ENCODE results near the gene FBXO24.

DNA sequence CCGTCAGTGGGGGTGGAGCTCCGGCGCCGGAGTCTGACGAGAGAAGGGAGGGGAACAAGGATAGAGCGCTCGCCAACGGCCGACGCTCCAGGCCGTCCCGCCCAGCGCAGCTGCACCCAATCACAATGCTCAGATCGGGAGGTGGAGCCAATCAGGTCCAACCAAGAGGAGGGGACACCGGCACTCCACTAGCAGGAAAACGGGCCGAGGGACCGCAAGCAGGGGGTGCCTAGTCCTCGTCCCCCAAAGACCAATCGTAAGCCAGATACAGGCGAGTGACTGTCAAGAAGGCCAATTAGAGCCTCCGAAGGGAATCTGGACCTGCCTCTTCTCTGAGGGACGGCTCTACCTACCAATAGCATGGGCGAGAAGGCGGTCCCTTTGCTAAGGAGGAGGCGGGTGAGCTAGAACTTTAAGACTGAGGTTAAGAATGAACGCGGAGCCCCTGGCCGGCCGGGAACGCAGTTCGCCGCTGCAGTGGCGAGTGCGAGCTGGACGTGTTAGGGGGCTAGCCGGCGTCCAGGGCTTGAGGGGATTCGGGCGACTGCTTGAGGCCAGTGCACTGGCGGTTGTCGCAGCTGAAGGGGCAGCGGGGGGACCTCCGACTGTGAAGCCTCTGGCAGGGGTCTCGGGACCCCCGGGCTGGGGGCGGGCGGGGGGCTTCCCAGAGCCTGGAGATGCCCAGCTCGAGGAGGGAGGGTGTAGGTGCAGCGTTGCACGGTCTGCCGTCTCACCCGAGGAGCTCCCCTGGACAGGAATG lies at the start of gene FBXO24:
- TF ChIP-seq, protein P1, sequence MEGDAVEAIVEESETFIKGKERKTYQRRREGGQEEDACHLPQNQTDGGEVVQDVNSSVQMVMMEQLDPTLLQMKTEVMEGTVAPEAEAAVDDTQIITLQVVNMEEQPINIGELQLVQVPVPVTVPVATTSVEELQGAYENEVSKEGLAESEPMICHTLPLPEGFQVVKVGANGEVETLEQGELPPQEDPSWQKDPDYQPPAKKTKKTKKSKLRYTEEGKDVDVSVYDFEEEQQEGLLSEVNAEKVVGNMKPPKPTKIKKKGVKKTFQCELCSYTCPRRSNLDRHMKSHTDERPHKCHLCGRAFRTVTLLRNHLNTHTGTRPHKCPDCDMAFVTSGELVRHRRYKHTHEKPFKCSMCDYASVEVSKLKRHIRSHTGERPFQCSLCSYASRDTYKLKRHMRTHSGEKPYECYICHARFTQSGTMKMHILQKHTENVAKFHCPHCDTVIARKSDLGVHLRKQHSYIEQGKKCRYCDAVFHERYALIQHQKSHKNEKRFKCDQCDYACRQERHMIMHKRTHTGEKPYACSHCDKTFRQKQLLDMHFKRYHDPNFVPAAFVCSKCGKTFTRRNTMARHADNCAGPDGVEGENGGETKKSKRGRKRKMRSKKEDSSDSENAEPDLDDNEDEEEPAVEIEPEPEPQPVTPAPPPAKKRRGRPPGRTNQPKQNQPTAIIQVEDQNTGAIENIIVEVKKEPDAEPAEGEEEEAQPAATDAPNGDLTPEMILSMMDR (IDR thresholded peaks at IDR 0.05) = peak in 1 of 5 experiments; percentile 60
- TF ChIP-seq POLR2A (IDR thresholded peaks at IDR 0.05) (peak in 1 of 2 donors; percentile 2), EP300 (IDR thresholded peaks at IDR 0.05) (peak in 1 of 2 donors; percentile 72)
